Measurements from ENCODE around the gene IFNLR1.

Gene IFNLR1

DNA sequence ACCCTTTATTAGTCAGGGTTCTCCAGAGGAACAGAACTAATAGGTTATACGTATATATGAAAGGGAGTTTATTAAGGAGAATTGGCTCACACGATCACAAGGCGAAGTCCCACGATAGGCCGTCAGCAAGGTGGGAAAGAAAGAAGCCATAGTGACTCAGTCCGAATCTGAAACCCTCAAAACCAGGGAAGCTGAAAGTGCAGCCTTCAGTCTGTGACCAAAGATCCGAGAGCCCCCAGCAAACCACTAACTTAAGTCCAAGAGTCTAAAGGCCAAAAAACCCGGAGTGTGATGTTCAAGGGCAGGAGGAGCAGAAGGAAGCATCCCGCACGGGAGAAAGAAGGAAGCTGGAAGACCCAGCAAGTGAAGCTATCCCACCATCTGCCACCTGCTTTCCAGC is 9.9 kb downstream of the IFNLR1 start:
- Histone ChIP-seq H3K36me3 (ENCODE audit: insufficient read depth, low read length) (no peaks in the 10 kb centered on the region), H3K9me3 (ENCODE audit: control insufficient read depth, insufficient read depth, low read length) (no peaks in the 10 kb centered on the region), H3K9ac (ENCODE audit: low read depth, low read length) (no peak overlapping the region), H3K4me1 (ENCODE audit: insufficient read depth, low read length) (no peaks in the 10 kb centered on the region)

DNA sequence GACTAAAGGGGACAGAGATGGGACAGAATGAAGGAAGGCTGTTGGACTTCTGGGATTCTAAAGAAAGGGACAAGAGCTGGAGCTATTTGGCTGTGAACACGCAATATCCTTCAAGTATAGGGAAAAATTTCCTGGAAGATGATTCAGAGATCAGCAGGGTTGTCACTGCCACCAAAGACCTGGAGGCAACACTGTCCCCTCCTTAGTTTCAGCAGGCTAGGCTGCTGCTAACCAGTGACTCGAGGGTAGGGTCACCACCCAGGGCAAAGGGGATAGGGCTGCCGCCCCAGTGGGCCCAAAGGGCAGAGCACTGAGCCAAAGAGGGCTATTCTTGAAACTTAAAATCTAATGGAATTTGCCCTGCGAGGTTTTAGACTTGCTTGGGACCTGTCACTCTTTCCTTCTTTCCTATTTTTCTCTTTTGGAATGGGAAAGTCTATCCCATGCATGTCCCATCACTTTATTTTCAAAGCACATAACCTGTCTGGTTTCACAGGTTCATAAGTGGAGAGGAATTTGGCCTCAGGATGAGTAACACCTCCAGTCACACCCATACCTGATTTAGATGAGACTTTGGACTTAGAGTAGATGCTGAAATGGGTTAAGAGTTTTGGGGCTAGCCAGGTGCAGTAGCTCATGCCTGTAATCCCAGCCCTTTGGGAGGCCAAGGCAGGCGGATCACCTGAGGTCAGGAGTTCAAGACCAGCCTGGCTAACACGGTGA is 11.9 kb downstream of the IFNLR1 start:
- H3K9ac ChIP-seq (ENCODE audit: low read depth, low read length) = no peak overlapping the region
- no peaks in the 10 kb centered on the region for H3K9me3 ChIP-seq (ENCODE audit: control insufficient read depth, insufficient read depth, low read length)
- no peaks in the 10 kb centered on the region for H3K4me1 ChIP-seq (ENCODE audit: insufficient read depth, low read length)
- H3K36me3 ChIP-seq (ENCODE audit: insufficient read depth, low read length) = no peaks in the 10 kb centered on the region

DNA sequence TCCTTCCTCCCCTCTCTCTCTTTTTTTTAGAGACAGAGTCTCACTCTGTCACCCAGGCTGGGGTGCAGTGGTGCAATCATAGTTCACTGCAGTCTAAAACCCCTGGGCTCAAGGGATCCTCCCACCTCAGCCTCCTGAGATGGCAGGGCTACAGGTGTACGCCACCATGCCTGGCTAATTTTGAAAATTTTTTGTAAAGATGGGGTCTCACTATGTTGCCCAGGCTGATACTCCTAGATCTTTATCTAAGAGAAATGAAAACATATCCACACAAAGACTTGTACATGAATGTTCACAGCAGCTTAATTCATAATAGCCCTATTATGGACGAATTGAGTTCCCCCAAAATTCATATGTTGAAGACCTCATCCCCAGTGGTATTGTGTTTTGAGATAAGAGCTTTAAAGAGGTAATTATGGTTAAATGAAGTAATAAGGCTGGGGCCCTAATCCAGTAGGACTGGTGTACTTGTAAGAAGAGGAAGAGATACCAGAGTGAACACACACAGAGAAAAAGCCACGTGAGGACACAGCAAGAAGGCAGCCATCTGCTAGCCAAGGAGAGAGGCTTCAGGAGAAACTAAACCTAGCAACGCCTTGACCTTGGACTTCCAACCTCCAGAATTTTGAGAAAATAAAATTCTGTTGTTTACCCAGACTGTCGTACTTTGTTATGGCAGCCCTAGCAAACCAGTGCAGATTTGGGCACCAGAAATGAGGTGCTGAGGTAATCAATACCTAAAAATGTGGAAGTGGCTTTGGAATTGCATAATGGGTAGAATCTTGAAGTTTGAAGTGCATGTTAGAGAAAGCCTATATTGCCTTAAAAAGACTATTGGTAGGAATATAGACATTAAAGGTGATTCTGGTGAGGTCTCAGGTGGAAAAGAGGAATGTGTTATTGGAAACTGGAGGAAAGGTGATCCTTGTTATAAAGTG is 13.2 kb downstream of the IFNLR1 start:
- H3K9me3 ChIP-seq (ENCODE audit: control insufficient read depth, insufficient read depth, low read length) = no peaks in the 10 kb centered on the region
- no peaks in the 10 kb centered on the region for H3K4me1 ChIP-seq (ENCODE audit: insufficient read depth, low read length)
- no peaks in the 10 kb centered on the region for H3K36me3 ChIP-seq (ENCODE audit: insufficient read depth, low read length)
- H3K9ac ChIP-seq (ENCODE audit: low read depth, low read length) = no peak overlapping the region

DNA sequence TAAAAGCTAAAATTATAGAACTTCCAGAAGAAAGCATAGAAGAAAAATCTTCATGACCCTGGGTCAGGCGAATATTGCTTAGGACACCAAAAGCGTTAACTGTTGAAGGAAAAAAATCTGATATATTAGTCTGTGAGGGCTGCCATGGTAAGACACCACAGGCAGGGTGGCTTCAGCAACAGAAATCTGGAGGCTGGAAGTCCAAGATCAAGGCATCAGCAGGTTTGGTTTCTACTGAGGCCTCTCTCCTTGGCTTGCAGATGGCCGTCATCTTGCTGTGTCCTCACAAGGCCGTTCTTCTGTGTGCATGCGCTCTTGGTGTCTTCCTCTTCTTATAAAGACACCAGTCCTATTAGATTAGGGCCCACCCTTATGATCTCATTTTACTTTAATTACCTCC is 14.5 kb downstream of the IFNLR1 start:
- Histone ChIP-seq H3K4me1 (ENCODE audit: insufficient read depth, low read length) (no peaks in the 10 kb centered on the region), H3K36me3 (ENCODE audit: insufficient read depth, low read length) (no peaks in the 10 kb centered on the region), H3K9ac (ENCODE audit: low read depth, low read length) (no peak overlapping the region), H3K9me3 (ENCODE audit: control insufficient read depth, insufficient read depth, low read length) (no peaks in the 10 kb centered on the region)

- no peak overlapping the region for H3K9ac ChIP-seq (ENCODE audit: low read depth, low read length)
- H3K9me3 ChIP-seq (ENCODE audit: control insufficient read depth, insufficient read depth, low read length) = no peaks in the 10 kb centered on the region
- peaks cover 5% of the 10 kb centered on the region for H3K36me3 ChIP-seq (ENCODE audit: insufficient read depth, low read length)
- no peaks in the 10 kb centered on the region for H3K4me1 ChIP-seq (ENCODE audit: insufficient read depth, low read length)
Observed at GRCh38 chr1:24169286-24169685, 17.8 kb downstream of the IFNLR1 start.

- peaks cover 7% of the 10 kb centered on the region for H3K36me3 ChIP-seq (ENCODE audit: insufficient read depth, low read length)
- no peaks in the 10 kb centered on the region for H3K9me3 ChIP-seq (ENCODE audit: control insufficient read depth, insufficient read depth, low read length)
Observed at GRCh38 chr1:24168245-24168644, 18.8 kb downstream of the IFNLR1 start.

GRCh38 chr1:24167008-24167407 is 20.1 kb downstream of the IFNLR1 start:
- H3K9me3 ChIP-seq (ENCODE audit: control insufficient read depth, insufficient read depth, low read length) = no peaks in the 10 kb centered on the region
- H3K4me1 ChIP-seq (ENCODE audit: insufficient read depth, low read length) = no peaks in the 10 kb centered on the region
- no peak overlapping the region for H3K9ac ChIP-seq (ENCODE audit: low read depth, low read length)
- H3K36me3 ChIP-seq (ENCODE audit: insufficient read depth, low read length) = peaks cover 7% of the 10 kb centered on the region

More at GRCh38 chr1:24168245-24168644, 18.8 kb downstream of the IFNLR1 start:
- Histone ChIP-seq H3K9ac (ENCODE audit: low read depth, low read length) (no peak overlapping the region), H3K4me1 (ENCODE audit: insufficient read depth, low read length) (no peaks in the 10 kb centered on the region)

GRCh38 chr1:24165500-24165899 is 21.6 kb downstream of the IFNLR1 start:
- H3K9ac ChIP-seq (ENCODE audit: low read depth, low read length) = no peak overlapping the region
- no peaks in the 10 kb centered on the region for H3K9me3 ChIP-seq (ENCODE audit: control insufficient read depth, insufficient read depth, low read length)
- H3K4me1 ChIP-seq (ENCODE audit: insufficient read depth, low read length) = no peaks in the 10 kb centered on the region
- peaks cover 7% of the 10 kb centered on the region for H3K36me3 ChIP-seq (ENCODE audit: insufficient read depth, low read length)

DNA sequence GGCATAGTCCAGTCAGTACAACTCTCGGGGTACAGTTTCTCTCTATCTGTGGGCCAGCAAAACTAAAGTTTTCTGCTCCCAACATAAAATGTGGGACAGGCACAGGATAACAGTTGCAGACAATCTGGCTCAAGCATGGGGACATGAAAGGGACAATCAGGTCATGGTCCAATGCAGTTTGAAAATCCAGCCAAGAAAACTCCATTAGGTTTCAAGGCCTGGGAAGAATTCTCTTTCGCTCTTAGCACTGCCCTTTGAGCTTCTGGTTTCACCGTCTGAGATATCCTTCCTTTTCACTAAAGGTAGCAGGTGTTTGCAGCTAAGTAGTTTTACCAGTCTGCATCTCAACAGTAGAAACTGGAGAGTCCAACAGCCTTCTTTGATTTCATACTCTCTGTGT is 23.1 kb downstream of the IFNLR1 start:
- peaks cover 7% of the 10 kb centered on the region for H3K36me3 ChIP-seq (ENCODE audit: insufficient read depth, low read length)

DNA sequence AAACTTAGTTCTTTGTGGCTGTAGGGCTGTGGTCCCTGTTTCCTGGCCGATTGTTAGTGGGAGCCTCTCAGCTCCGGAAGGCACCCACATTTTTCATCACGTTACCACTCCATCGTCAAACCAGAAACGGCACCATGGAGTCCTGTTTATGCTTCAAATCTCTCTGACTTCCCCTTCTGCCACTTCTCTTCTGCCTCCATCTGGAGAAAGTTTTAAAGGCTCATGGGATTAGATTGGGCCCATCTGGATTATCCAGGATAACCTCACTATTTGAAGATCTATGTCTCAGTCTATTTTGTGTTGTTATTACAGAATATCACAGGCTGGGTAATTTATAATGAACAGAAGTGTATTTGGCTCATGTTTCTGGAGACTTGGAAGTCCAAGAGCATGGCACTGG is 24.9 kb downstream of the IFNLR1 start:
- H3K36me3 ChIP-seq (ENCODE audit: insufficient read depth, low read length) = peaks cover 7% of the 10 kb centered on the region
- H3K9ac ChIP-seq (ENCODE audit: low read depth, low read length) = no peak overlapping the region

More for the DNA sequence above, 23.1 kb downstream of the IFNLR1 start:
- no peak overlapping the region for H3K9ac ChIP-seq (ENCODE audit: low read depth, low read length)
- no peaks in the 10 kb centered on the region for H3K4me1 ChIP-seq (ENCODE audit: insufficient read depth, low read length)
- no peaks in the 10 kb centered on the region for H3K9me3 ChIP-seq (ENCODE audit: control insufficient read depth, insufficient read depth, low read length)

GRCh38 chr1:24161270-24161669 is 25.8 kb downstream of the IFNLR1 start:
- H3K4me1 ChIP-seq (ENCODE audit: insufficient read depth, low read length) = no peaks in the 10 kb centered on the region
- no peaks in the 10 kb centered on the region for H3K9me3 ChIP-seq (ENCODE audit: control insufficient read depth, insufficient read depth, low read length)
- H3K9ac ChIP-seq (ENCODE audit: low read depth, low read length) = no peak overlapping the region
- H3K36me3 ChIP-seq (ENCODE audit: insufficient read depth, low read length) = peaks cover 7% of the 10 kb centered on the region

More for the DNA sequence above, 24.9 kb downstream of the IFNLR1 start:
- Histone ChIP-seq H3K9me3 (ENCODE audit: control insufficient read depth, insufficient read depth, low read length) (no peaks in the 10 kb centered on the region), H3K4me1 (ENCODE audit: insufficient read depth, low read length) (no peaks in the 10 kb centered on the region)

GRCh38 chr1:24159366-24159765 is 27.7 kb downstream of the IFNLR1 start:
- Histone ChIP-seq H3K9me3 (ENCODE audit: control insufficient read depth, insufficient read depth, low read length) (no peaks in the 10 kb centered on the region), H3K9ac (ENCODE audit: low read depth, low read length) (no peak overlapping the region), H3K4me1 (ENCODE audit: insufficient read depth, low read length) (no peaks in the 10 kb centered on the region; the same call in 1 of the 2 replicates), H3K36me3 (ENCODE audit: insufficient read depth, low read length) (peaks cover 2% of the 10 kb centered on the region; the same call in 1 of the 2 replicates)

DNA sequence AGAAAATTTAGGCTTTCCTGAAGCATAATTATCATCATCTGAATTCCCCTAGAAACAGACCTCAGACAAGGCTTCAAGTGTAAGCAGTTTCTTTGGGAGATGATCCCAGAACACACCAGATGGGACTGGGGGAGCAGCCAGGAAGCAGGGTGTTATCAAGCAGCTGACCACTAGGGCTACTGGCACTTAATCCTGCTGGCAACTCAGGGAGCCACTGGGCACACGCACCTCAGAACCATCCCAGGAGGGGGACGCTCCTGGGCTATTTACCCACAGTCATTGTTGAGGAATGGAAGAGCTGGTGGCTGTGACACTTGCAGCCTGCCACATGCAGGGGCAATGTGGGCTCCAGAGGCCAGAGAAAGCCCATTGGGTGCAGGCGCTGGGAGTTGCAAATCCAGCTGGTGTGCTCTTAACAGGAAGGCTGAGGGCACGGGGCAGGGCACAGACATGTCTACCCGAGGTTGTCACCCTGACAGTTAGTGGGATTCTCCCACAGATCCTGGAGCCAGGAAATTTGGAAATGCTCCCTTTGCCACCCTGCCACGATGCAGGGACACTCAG is 29.1 kb downstream of the IFNLR1 start:
- Histone ChIP-seq H3K4me1 (ENCODE audit: insufficient read depth, low read length) (no peaks in the 10 kb centered on the region; the same call in 1 of the 2 replicates), H3K9me3 (ENCODE audit: control insufficient read depth, insufficient read depth, low read length) (no peaks in the 10 kb centered on the region), H3K9ac (ENCODE audit: low read depth, low read length) (no peak overlapping the region), H3K36me3 (ENCODE audit: insufficient read depth, low read length) (no peaks in the 10 kb centered on the region; the same call in 1 of the 2 replicates)

DNA sequence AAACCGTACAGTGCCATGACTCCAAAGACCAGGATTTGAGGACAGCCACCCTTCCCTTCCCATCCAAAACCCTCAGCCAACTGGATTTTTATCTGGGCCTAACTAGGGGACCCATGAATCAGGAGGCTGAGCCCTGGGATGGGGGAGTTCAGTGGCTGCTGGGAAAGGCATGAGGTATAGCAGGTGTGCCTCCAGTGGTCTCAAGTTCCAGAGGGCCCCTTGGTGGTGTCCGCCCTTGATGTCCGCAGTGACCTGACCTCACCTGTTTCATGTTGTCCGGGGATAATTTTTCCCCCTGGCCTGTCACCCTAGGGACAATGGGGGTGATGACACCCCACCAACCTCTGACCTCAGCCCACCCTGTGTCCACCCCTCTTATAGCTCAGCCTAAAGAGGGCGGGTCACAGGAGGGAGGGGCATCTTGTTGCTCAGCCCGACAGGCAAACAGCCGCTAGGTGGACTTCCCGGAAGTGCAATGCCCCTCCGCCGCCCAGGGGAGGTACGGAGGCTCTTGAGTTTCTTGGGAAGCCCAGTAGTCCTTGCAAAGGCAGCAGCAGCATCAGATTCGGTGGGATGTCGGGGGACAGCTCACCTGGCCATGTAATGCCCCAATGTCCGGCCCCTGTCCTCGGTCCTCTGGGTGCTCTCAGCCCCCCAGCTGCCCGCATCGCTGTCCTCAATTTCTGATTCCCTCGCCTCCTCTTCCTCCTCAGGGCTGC is 30.4 kb downstream of the IFNLR1 start:
- H3K9ac ChIP-seq (ENCODE audit: low read depth, low read length) = no peak overlapping the region
- peaks cover 3% of the 10 kb centered on the region; the same call in 1 of the 2 replicates for H3K4me1 ChIP-seq (ENCODE audit: insufficient read depth, low read length)
- no peaks in the 10 kb centered on the region for H3K9me3 ChIP-seq (ENCODE audit: control insufficient read depth, insufficient read depth, low read length)
- no peaks in the 10 kb centered on the region; the same call in 1 of the 2 replicates for H3K36me3 ChIP-seq (ENCODE audit: insufficient read depth, low read length)
